ENCODE data around the gene MZT2B.
"Not testable (repeated sequence)": the region's sequence is repeated elsewhere in the genome, so short reads cannot be mapped to it uniquely, and the experiment has no call there.

MZT2B gene

DNA sequence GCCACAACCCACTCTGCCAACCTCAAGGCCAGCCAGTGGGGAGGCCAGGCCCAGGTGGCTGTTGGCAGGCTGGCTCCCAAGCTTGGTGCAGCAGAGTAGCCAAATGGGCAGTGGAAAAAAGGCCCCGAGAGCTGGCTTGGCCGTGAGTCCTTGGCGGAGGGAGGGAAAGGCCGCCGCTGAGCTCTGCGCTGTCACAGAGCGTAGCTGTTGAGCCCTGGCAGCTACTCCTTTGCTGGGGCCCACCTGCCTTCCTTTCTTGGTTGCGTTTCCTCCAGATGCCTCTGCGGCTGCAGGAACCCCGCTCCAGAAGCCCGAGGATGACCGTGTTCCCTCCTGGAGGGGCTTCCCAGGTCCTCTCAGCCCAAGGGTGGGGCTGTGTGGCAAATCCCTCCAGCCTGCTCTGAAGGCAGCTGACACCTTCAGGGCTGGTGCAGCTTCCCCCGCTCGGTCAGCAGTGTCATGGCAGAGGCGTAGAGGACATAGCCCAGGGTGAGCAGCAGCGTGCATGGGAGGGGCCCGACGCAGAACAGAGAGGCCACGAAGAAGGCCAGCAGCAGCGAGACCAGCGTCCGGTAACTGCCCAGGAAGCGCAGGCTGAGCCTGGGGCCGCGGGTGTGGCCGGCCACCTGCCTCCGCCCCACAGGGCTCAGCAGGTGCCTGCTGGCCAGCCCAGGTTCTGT is 29.8 kb upstream of the MZT2B start:
- not testable (repeated sequence) for DNase-seq (ENCODE audit: low spot score)

DNA sequence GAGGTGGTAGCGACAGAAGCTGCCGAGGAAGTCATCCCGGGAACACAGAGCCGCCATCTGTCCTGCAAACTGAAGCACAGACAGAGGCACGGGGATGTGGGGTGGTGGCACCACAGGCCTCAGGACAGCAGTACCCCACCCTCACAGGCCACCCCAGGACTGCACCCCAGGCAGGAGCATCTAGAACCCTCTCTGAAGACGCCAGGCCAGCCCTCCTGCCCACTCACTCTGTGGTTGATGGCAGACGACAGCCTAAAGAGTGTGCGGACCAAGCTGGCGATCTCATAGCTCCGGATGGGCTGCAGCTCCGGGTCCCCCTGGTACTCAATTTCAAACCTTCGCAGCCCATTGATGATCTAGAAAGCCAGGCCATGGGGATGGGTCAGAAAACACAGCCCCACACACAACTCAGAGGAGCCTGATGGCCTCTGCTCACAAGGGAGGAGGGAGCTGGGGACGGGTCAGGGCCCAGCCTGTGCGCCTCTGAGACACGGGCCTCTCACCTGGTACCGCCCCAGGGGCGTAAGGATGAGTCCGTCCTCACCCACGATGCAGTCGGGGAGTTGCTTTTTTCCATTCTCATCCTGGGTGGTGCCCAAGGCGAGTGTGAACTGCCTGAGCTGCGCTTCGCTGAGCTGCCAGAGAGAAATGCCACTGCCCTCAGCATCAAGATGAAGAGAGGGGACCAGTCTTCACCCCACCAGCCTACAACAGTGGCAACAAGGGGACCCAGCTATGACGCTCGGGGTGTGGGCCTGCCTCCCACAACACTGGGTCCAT is 29.1 kb upstream of the MZT2B start:
- DNase-seq (ENCODE audit: low spot score): no peak

DNA sequence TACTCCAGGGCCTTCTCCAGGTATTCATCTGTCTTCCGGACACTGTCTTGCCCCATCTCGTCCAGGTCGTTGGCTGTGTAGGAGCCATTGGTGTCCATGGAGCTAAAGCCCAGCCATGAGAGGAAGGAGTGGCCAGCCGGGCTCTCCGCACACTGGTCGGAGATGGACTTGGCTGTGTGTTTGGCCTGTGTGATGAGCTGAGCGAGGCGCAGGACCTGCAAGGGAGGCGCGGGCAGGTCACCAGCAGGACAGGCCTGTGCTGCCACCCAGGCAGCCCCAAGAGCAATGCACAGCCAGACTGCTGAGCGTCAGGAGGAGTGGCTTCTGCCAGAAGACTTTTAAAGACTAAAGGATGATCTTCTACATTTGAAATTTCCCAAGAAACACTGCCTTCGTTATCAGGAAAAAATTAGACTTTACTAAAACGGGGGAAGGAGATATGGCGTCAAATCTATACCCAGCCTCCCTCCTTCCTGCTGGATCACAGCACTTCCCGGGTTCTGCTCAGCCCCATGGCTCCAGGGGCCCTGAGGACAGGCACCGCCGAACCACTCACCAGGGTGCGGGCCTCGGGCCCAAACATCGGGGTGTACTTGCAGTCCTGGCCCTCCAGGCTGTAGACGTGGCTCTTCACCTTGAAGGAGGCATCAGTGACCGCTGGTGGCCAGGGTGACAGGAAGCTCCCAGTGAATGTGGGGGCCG is 28.2 kb upstream of the MZT2B start:
- DNase-seq (ENCODE audit: low spot score): not testable (repeated sequence)

DNA sequence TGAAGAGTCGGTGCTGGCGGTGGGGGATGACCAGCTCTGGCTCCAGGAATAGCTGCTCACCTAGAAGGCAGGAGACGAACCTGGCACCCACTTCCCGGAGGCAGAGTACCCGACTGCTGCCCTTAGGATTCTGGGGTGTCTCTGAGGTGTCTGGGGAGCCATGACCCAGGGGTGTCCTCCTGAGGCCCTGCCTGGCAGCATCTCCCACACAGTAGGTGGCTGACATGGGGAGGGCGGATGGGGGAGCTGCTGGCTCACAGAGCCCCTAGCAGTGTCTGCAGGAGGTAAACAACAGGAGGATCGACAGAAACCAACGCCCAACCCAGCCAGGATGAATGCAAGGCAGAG is 27.7 kb upstream of the MZT2B start:
- DNase-seq (ENCODE audit: low spot score): not testable (repeated sequence)

DNA sequence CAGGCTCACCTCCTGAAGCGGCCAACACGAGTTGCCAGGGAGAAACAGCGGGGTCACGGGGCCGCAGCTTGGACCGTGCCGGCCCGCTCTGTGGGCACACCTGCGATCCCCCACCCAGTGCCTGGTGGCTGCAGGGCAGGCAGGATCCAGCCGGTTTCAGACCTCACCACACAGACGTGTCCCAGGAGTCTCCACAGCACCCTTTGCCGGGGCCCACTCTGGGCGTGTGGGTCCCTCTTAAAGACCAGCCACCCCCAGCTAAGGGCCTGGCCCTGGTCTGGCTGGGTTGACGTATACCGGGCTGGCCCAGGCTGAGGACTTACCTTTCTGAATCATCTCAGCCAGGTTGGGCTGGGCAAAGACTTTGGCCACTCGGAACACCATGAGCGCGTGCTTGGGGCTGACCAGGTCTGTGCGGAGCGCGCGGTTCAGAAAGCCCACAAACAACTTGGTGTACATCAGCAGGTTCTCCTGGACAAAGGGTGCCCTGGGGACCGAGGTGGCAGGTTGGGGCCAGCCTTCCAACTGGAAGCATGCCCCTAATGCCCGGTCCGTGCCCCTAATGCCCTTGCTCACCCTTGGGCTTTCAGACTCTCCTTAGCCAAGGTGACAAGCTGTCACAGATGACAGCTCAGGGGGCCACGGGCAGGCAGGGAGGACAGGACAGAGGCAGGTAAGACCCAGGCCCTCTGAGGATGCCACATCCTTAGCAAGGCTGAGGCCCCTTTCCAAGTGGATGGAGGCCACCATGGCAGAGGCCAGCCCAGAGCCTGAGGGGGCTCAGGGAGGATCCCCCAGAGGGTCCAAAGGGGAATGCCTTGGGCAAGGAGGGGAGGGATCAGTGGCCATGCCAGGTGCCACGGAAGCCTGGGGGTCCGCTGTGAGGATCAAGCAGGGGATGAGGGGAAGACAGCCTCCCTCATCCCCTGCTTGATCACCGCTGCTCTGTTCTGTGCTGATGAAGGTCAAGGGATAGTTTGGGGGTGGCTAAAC is 27.0 kb upstream of the MZT2B start:
- no peak for DNase-seq (ENCODE audit: low spot score)

DNA sequence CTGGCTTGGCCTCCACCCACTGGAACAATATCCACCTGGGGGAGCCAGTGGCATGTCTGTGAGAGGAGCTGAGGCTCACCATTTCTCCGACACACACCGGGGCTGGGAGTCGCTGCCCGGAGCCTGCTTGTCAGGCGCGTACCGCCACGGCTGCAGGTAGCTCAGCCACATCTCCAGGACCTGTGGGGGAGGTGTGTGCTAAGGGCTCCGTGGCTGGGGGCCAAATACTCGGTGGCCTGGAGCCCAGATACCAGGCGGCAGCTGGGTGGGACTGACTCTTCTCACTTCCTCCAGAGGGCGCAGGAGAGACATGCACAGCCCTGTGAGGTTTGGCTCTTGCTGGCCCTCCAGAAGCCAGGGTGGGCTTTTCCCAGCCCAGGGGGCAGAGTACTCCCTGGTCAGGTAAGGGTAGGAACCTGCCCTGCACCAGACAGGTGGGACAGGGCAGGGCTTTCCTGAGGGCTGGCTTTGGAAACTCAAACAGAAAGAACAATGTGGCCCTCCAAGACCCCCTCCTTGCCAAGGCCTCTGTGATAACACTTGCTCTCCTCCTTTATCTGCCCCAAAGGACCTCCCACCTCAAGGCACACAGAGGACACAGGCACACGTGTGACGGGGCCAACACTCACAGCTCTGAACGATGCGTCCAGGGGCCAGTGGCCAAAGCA is 26.0 kb upstream of the MZT2B start:
- peak; percentile 45 for DNase-seq (ENCODE audit: low spot score)

DNA sequence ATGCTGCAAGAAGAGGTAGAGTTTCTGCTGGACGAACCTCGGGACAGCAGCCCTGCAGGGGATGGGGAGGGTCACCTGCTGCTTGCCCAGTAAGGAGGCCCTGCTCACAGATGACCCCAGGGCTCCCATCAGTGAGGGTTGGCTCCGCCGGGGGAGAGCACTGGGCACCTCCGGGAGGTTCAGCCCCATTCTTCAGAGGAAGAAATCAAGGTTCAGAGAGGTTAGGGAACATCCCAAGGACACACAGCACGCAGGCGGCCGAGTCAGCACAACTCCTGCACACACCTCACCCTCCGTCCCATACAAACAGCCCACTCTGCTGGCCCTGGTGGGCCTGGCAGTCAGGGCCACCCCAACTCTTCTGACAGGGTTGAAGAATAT is 25.4 kb upstream of the MZT2B start:
- DNase-seq (ENCODE audit: low spot score): no peak

DNA sequence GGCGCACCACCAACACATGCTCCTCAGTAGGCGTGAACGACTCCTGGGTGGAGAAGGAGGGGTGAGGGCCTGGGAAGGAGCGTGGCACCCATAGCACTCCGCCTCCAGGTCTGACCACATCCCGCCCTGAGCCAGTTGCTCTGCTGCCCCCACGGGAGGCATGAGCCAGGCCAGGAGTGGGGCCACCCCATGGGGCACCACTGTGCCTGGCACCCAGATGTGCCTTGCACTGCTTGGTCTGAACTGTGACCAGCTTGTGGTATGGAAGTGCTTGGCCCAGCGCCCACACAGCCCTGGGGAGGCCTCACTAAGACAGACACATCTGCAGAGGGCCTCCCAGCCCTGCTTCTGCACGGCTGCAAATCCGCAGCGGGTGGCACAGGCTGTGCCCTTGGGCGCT is 24.7 kb upstream of the MZT2B start:
- not testable (repeated sequence) for DNase-seq (ENCODE audit: low spot score)

DNA sequence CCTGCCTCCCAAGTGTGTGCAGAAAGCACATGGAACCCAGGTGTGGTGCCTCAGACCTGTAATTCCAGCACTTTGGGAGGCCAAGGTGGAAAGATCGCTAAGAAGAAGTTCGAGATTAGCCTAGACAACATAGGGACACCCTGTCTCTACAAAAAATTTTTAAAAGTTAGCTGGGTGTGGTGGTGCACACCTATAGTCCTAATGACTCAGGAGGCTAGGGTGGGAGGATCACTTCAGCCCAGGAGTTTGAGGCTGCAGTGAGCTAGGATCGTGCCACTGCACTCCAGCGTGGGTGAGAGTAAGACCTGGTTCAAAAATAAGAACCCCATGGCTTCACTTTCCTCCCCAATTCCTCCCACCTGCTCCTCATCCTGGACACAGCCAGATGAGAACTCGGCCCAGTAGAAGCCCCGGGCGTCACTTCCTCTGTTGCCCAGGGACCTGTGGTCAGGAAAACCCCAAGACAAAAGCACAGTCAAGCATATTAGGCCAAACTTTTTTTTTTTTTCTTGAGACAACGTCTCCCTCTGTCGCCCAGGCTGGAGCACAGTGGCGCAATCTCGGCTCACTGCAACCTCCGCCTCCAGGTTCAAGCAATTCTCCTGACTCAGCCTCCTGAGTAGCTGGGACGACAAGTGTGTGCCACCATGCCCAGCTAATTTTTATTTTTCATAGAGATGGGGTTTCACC is 24.1 kb upstream of the MZT2B start:
- not testable (repeated sequence) for DNase-seq (ENCODE audit: low spot score)

DNA sequence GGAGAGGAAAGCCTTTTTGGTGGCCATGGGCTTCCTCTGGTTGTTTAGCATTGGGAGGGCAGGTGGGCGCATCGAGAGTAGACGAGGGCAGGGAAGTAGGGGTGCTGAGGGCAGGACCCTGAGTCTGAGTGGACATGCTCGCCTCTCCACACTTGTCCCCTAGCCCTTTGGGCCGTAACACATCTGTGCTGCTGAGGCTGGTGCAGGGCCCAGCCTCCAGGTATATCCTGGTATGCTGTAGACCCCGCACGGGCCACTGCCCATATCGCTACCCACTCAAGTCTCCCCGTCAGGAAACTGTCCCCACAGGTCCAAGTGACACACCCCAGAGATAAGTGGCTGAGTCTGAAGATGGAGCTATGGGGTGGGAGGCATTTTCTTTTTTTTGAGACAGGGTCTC is 23.4 kb upstream of the MZT2B start:
- no peak for DNase-seq (ENCODE audit: low spot score)

DNA sequence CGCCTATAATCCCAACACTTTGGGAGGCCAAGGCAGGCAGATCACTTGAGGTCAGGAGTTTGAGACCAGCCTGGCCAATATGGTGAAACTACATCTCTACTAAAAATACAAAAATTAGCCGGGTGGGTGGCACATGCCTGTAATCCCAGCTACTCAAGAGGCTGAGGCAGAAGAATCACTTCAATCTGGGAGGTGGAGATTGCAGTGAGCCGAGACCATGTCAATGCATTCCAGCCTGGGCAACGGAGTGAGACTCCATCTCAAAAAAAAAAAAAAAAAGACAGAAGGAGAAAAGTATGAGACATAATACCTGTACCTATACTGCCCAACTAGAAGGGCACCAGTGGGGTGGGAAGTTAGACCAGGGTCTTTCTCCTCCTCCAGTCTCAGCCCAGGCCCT is 22.7 kb upstream of the MZT2B start:
- DNase-seq (ENCODE audit: low spot score): not testable (repeated sequence)

DNA sequence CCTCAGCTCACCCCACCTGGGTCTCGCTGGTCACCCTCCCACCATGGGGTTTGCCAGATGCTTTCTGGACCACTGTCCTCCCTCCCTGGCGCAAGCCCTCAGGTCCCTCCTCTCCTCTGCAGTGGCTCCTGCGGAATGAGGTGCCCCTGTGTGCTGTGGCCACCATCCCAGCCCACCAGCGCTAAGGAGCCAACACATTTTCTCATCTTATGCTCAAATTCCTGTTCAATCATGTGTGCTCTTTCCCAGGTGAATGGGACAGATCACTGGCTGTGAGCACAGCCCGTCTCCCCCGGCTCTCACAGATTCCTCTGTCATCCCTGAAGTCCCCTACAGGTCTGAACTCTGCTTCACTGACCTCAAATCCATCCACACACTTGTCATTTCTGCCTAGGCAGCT is 21.9 kb upstream of the MZT2B start:
- DNase-seq (ENCODE audit: low spot score): no peak

DNA sequence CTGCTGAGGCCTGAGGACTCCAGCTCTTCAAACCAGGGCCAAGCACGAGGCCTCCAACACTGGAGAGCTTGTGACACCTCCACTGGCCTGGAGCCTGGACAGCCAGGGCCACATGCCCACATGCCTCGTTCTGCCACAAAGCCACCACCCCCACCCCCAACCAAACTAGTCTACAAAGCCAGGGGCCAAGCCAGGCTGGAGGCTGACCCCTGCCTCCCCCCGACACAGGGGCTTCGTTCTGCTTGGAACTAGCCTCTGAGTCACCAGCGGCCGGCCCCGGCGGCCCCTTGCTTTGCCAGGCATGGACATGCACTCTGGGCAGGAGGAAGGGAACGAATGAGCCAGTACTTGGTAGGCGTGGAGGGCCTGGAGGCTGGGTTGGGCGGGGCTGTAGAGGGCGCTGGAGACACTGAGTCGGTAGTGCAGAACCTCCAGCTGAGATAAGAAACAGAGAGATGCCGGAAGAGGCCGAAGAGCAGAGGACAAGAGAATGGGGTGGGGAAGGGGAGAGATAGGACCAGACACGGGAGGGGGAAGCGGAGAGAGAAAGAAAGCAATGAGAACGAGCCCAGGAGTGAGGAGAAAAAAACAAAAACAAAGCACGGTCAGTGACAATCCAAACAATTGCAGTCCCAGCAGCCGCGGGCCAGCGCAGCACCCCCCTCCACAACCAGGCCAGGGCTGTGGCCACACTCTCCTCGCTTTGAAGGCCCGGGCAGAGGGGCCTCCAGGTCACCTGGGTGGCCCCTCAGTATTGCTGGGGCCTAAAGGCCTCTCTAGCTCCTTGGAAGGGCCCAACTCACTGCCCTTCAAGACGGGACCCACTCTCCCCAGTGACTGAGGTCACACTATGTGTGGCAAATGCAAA is 21.0 kb upstream of the MZT2B start:
- DNase-seq (ENCODE audit: low spot score): not testable (repeated sequence)

DNA sequence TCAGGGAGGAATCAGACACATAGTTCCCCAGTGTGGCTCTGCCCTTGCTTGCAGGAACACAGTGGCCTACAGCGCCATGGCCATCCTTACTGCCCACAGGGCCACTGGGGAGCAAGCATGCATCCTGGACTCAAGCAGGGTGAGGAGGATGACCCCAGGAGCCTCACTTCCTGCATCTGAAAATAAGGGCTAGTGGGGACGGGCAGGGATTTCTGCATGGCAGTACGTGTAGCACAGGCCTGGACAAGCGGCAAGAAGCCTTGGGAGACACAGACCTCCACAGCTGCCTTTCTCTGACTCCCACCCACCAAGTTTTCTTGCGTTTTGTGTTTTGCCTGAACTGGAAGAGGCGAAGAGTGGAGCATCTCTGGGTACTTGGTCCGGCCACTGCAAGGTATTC is 19.6 kb upstream of the MZT2B start:
- not testable (repeated sequence) for DNase-seq (ENCODE audit: low spot score)

DNA sequence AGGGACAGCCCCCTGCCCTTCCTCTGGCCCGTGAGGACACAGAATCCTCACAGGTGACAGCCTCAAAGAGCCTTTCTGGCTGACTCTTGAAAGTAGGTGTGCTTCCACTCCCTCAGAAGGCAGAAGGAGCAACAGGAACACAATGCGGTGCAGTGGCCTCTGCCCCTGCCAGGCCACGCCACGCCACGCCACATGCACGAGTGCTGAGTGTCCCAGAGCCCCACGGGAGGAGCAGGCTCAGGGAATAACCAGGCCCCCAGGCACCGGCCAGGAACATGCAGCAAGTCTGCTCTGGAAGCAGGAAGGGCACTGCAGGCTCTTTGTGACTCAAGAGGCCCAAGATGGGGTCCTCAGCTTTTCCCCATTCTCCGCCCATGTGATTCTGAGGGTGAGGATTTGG is 19.1 kb upstream of the MZT2B start:
- DNase-seq (ENCODE audit: low spot score): no peak

DNA sequence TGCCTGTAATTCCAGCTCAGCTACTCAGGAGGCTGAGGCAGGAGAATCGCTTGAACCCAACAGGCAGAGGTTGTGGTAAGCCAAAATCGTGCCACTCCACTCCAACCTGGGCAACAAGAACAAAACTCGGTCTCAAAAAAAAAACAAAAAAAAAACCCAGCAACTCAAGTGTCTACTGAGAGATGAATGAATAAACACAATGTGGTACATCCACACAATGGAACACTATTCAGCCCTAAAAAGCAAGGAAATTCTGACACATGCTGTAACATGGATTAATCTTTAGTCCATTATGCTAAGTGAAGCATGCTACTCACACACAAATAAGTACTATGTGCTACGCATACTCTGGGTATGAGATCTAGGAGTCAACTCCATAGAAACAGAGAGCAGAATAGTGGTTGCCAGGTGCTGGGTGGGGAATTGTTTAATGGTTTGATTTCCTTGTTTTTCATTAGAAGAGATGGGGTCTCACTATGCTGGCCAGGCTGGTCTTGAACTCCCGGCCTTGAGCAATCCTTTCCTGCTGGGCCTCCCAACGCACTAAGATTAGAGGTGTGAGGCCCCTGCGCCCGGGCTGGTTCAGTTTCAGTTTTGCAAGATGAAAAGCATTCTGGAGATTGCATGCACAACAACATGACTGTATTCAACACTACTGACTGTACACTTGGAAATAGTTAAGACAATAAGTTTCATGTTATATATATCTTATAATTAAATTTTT is 16.6 kb upstream of the MZT2B start:
- no peak for DNase-seq (ENCODE audit: low spot score)

DNA sequence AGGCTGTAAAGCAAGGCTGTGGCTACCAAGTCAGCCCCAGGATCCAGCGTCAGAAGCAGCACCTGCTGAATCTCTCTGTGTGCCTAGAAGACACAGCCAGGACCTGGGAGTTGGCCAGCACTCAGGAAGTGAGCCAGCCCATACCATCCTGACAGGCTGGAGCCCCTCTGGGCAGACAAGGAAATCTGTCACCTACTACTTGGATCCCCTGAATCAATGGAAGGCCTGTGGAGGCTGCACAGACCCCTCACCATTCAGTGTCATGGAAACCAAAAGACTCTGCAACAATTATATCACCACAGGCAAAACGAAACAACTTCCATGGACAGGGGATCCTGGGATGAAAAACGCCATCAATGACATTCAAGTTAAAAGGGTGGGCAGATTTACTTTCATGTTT is 15.5 kb upstream of the MZT2B start:
- DNase-seq (ENCODE audit: low spot score): not testable (repeated sequence)

DNA sequence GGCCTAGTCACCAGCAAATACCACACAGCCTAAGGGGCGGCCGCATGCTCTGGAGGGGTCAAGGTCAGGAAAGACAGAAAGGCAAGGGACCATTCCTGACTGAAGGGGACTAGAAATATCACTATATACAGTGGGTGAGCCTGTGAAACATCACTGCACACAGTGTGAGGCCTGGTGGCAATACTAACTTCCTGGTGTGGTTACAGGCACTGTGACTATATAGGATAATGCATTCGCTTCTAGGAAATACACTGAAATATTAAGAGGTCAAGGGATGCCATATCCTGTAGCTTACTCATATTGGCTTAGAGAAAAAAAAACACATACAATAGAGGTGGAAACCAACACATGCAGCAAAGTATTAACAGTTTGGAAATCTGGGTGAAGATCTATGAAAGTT is 12.9 kb upstream of the MZT2B start:
- DNase-seq (ENCODE audit: low spot score): not testable (repeated sequence)

DNA sequence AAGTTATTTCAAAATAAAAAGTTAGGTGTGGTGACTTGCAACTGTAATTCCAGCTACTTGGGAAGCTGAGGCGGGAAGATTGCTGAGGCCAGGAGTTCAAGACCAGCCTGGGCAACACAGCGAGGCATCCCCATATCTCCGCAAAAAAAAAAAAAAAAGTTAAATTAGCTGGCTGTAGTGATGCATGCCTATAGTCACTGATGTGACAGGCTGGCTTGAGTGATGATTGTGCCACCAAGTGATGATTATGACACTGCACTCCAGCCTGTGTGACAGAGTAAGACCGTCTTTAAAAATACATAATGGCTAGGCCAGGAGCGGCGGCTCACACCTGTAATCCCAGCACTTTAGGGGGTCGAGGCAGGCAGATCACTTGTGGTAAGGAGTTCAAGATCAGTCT is 12.2 kb upstream of the MZT2B start:
- DNase-seq (ENCODE audit: low spot score): no peak
